Stimulated activated CD4-positive, alpha-beta T cell treated with anti-CD3 and anti-CD28 coated beads, Interleukin-4, amount 100 ng/mL, for 24 hours (primary cell): ENCODE measurements around the gene SNX33.
A peak's percentile ranks its signal among the peaks of the same experiment; 100 is the strongest.
"Not testable (repeated sequence)": the region's sequence is repeated elsewhere in the genome, so short reads cannot be mapped to it uniquely, and the experiment has no call there.

ENCODE experiments used
- DNase-seq: peaks from one replicate; pipeline ENCODE4 v3.0.0-alpha.2; 2020

The SNX33 gene

GRCh38 chr15:75686212-75686642 lies 38.5 kb downstream of the SNX33 start:
- DNase-seq: peak; percentile 80

GRCh38 chr15:75687486-75688277 lies 40.0 kb downstream of the SNX33 start:
- DNase-seq: no peak

GRCh38 chr15:75688278-75688557 lies 40.5 kb downstream of the SNX33 start:
- DNase-seq: no peak

DNA sequence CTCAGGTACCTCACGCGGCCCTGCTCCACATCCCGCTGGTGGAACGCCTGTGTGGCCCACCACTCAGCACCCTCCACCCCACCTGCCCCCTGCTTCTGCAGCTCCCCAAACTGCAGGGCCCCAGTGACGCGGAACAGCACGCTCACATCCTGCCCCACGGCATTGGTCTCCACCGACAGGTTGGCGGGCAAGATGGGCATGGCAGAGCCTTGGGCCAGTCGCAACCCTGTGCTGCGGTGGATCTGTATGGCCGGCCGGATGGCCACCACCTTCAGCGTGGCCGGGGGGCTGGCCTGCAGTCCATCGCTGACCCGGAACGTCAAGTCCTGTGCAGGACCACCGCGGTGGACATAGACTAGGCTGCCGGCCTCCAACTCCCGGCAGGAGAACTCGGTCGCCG lies 41.1 kb downstream of the SNX33 start:
- no peak for DNase-seq

- not testable (repeated sequence) for DNase-seq
Measured at GRCh38 chr15:75689429-75689828, 41.7 kb downstream of the SNX33 start.

DNA sequence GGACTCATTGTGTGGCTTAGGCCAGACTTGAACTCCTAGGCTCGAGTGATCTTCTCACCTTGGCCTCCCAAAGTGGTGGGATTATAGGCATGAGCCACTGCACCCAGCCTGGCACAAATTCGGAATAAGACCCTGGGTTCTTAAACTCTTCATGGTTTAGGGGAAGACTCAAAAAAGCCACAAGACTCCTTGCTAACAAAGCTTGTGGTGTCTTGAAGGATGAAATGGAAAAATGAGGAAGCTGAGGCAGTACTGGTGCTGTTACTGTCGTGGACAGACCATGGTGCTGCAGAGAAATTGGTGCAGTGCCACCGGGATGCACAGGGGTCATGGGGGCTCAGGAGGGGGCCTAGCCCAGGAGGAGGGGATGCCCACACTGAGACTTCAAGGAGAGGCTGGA lies 44.6 kb downstream of the SNX33 start:
- not testable (repeated sequence) for DNase-seq

- DNase-seq: not testable (repeated sequence)
Measured at GRCh38 chr15:75693028-75693427, 45.3 kb downstream of the SNX33 start.

GRCh38 chr15:75693501-75694240 lies 46.0 kb downstream of the SNX33 start:
- DNase-seq: no peak

- DNase-seq: no peak
Measured at GRCh38 chr15:75694241-75695182, 46.8 kb downstream of the SNX33 start.

- no peak for DNase-seq
Measured at GRCh38 chr15:75695220-75695619, 47.5 kb downstream of the SNX33 start.

GRCh38 chr15:75695634-75696310 lies 48.1 kb downstream of the SNX33 start:
- DNase-seq: no peak

DNA sequence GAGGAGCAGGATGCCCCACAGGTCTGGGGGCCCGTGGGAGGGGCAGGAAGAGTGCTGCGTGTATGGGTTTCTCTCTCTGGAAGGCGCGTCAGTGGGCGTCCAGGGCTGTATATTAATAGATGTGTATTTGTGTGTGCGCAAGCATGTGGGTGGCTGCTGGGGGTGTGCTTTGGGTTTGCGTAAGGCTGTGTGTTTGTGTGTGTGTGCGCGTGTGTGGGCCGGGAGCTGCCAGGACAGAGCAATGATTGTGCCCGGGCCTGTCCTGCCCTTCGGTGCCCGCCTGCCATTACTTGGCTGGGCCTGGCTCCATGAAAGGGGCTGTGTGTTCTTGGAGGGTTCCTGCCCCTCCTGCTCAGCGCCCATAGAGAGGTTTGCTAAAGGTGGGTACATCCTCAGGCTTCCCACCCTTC lies 48.6 kb downstream of the SNX33 start:
- DNase-seq: no peak

DNA sequence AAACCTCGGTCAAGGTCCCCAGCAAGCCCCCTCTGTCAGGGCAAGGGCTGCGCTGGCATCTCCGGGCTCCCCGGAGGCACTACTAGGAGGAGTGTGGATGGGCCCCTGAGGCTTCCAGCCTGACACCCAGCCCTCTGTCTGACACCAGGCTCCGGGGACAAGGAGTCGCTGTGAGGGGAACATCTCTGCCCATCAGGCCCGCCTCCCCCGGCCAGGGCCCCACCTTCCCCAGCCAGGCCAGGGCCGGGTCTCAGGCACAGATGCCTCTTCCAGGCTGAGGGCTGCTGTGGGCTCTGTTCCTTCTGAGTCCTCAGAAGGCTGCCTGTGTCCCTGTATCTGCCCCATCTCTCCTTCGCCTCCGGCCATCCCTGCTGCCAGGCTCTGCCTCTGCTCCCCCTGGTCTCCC lies 49.1 kb downstream of the SNX33 start:
- DNase-seq: no peak

- DNase-seq: no peak
Measured at GRCh38 chr15:75697523-75697922, 49.8 kb downstream of the SNX33 start.

- not testable (repeated sequence) for DNase-seq
Measured at GRCh38 chr15:75697974-75698747, 50.4 kb downstream of the SNX33 start.

DNA sequence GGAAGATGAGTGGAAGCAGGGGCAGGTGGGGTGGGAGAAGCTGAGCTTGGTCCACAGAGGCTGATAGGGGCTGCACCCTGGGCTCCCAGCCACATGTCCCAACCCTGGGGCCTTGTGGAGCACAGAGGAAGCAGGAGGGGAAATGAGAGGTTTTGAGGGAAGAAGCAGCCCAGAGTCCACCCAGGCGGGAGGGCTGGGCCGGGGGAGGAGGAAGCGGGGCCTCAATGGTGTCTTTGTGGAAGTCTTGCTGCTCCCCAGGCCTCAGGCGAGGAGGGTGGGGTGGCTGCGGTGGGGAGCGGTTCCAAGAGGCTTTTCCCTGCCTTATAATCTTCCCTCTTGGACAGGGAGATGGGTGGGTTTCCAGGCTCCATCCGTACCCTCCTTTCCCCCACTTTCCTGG lies 51.8 kb downstream of the SNX33 start:
- DNase-seq: not testable (repeated sequence)

- not testable (repeated sequence) for DNase-seq
Measured at GRCh38 chr15:75699961-75700874, 52.5 kb downstream of the SNX33 start.

- not testable (repeated sequence) for DNase-seq
Measured at GRCh38 chr15:75701071-75702003, 53.6 kb downstream of the SNX33 start.

DNA sequence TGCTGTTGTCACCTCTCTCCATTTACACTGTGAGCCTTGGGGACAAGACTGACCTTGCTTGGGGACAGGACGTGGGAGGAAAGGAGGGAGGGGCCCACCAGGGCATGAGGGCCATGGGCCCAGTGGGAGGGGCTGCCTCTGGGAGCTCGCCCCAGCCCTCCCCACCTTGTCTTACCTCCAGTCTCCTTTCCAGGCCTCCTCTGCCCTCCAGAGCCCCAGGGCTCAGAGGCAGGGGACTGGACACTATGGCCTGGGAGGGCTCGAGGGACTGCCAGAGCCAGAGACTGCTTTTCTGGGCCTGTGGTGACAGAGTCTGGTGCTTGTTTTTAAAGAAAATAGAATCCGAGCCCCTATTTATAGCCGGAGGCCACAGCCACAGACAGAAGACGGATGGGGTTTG lies 54.7 kb downstream of the SNX33 start:
- DNase-seq: no peak
